IMR-90 (cell line): ENCODE data around the gene NRARP. TPM values are rescaled to one million over a fixed set of nuclear protein-coding genes. Genes with fewer than 3 reads are reported as not detected.

ENCODE experiments used
- ATAC-seq: fragments of 200-7000 bp; cut with Tn5 transposase; 2 replicates; pipeline ENCODE4 v1.9.1; 2020; ENCODE audit warnings: low read depth, mild to moderate bottlenecking, moderate library complexity
- BruUV-seq: library from RNA; stranded (reverse); fragments of 400-500 nt; replicated peaks from 2 replicates; lab custom pipeline; 2021; lab: Mats Ljungman, UMichigan
- CTCF ChIA-PET: fragments of 300-600 bp; formaldehyde crosslinking; extraction: SDS; loops from one replicate; lab custom pipeline; 2021; ENCODE audit warnings: antibody characterized with exemption; lab: Yijun Ruan, JAX
- POLR2A ChIA-PET: fragments of 300-600 bp; sonication (Branson Sonifier 250); formaldehyde crosslinking; loops from one replicate; lab custom pipeline; 2022; ENCODE audit warnings: antibody characterized with exemption; ENCODE audit not compliant: unreplicated experiment; lab: Charles Lee
- DNase-seq: peaks from one replicate; pipeline ENCODE4 v3.0.0; 2013
- H2AFZ ChIP-seq: replicated peaks from 2 replicates; pipeline ENCODE3; 2013; ENCODE audit warnings: low read length, mild to moderate bottlenecking; ENCODE audit not compliant: poor library complexity
- H2AK5ac ChIP-seq: 2 replicates; pipeline ENCODE4 v1.6.1; 2013; ENCODE audit warnings: low read depth, low read length, inconsistent platforms
- H2AK9ac ChIP-seq: replicated peaks from 2 replicates; pipeline ENCODE3; 2013; ENCODE audit warnings: mild to moderate bottlenecking, low read depth, low read length, moderate library complexity; ENCODE audit not compliant: poor library complexity
- H2BK120ac ChIP-seq: 2 replicates; pipeline ENCODE4 v1.6.1; 2013; ENCODE audit warnings: low read depth, low read length, inconsistent platforms
- H2BK15ac ChIP-seq: 3 replicates; pipeline ENCODE4 v1.6.1; 2013; ENCODE audit warnings: low read depth, low read length, inconsistent platforms
- H2BK20ac ChIP-seq: 2 replicates; pipeline ENCODE4 v1.6.1; 2013; ENCODE audit warnings: low read depth, mild to moderate bottlenecking, inconsistent platforms, low read length, moderate library complexity
- H2BK5ac ChIP-seq: 2 replicates; pipeline ENCODE4 v1.6.1; 2013; ENCODE audit warnings: mild to moderate bottlenecking, low read depth, low read length, inconsistent platforms; ENCODE audit not compliant: poor library complexity, severe bottlenecking
- H3K14ac ChIP-seq: replicated peaks from 2 replicates; pipeline ENCODE4 v1.6.1; 2013; ENCODE audit warnings: low read depth, low read length, inconsistent platforms
- H3K18ac ChIP-seq: 2 replicates; pipeline ENCODE4 v1.6.1; 2013; ENCODE audit warnings: low read depth, low read length, control low read depth
- H3K23ac ChIP-seq: 2 replicates; pipeline ENCODE4 v1.6.1; 2013; ENCODE audit warnings: low read depth, low read length, inconsistent platforms
- H3K27ac ChIP-seq: 2 replicates; pipeline ENCODE4 v1.5.1; 2013; ENCODE audit warnings: mild to moderate bottlenecking, control low read depth, low read length; ENCODE audit not compliant: insufficient read depth
- H3K27me3 ChIP-seq: 2 replicates; pipeline ENCODE4 v1.6.1; 2013; ENCODE audit warnings: low read length; ENCODE audit not compliant: control insufficient read depth, insufficient read depth
- H3K36me3 ChIP-seq: 2 replicates; pipeline ENCODE4 v1.6.1; 2013; ENCODE audit warnings: low read length, mixed read lengths; ENCODE audit not compliant: control insufficient read depth, insufficient read depth
- H3K4ac ChIP-seq: 2 replicates; pipeline ENCODE4 v1.6.1; 2013; ENCODE audit warnings: low read depth, low read length, inconsistent platforms
- H3K4me1 ChIP-seq: 2 replicates; pipeline ENCODE4 v1.6.1; 2013; ENCODE audit warnings: low read length, mixed read lengths; ENCODE audit not compliant: control insufficient read depth, insufficient read depth
- H3K4me2 ChIP-seq: 2 replicates; pipeline ENCODE4 v1.6.1; 2013; ENCODE audit warnings: low read depth, mild to moderate bottlenecking, control low read depth, low read length, moderate library complexity
- H3K4me3 ChIP-seq: 2 replicates; pipeline ENCODE4 v1.5.1; 2013; ENCODE audit warnings: low read depth, mild to moderate bottlenecking, control low read depth, low read length, moderate library complexity; ENCODE audit not compliant: insufficient read depth
- H3K56ac ChIP-seq: 2 replicates; pipeline ENCODE4 v1.6.1; 2013; ENCODE audit warnings: low read length, inconsistent platforms; ENCODE audit not compliant: insufficient read depth; ENCODE audit errors: extremely low read depth
- H3K79me1 ChIP-seq, 2 experiments: 2 replicates each; pipeline ENCODE4 v1.6.1; 2013; ENCODE audit warnings: low read length in 2 of 2, inconsistent platforms in 1 of 2, low read depth in 1 of 2
- H3K9ac ChIP-seq: 2 replicates; pipeline ENCODE4 v1.6.1; 2013; ENCODE audit warnings: low read depth, low read length, control low read depth
- H3K9me1 ChIP-seq: 2 replicates; pipeline ENCODE4 v1.6.1; 2013; ENCODE audit warnings: low read length, inconsistent platforms; ENCODE audit not compliant: insufficient read depth
- H3K9me3 ChIP-seq: 2 replicates; pipeline ENCODE4 v1.6.1; 2013; ENCODE audit warnings: low read length; ENCODE audit not compliant: control insufficient read depth, insufficient read depth
- H4K20me1 ChIP-seq: 2 replicates; pipeline ENCODE4 v1.6.1; 2013; ENCODE audit warnings: low read length, inconsistent platforms; ENCODE audit not compliant: insufficient read depth
- H4K5ac ChIP-seq: 2 replicates; pipeline ENCODE4 v1.6.1; 2013; ENCODE audit warnings: mild to moderate bottlenecking, low read depth, low read length, control low read depth
- H4K8ac ChIP-seq, 2 experiments: 2 replicates each; pipeline ENCODE4 v1.6.1; 2013; ENCODE audit warnings: low read depth in 2 of 2, low read length in 2 of 2, control low read depth in 1 of 2, inconsistent platforms in 1 of 2
- H4K91ac ChIP-seq: 2 replicates; pipeline ENCODE4 v1.6.1; 2013; ENCODE audit warnings: low read depth, low read length, inconsistent platforms; ENCODE audit not compliant: insufficient read depth
- CHD1 ChIP-seq: IDR thresholded peaks from 2 replicates; pipeline ENCODE4 v1.6.1; 2012; ENCODE audit warnings: low read depth, low read length, improper control_type of control experiment
- CTCF ChIP-seq: conservative IDR thresholded peaks from 2 replicates; pipeline ENCODE4 v1.5.1; 2012; ENCODE audit warnings: mild to moderate bottlenecking, low read depth, low read length, improper control_type of control experiment
- ELK1 ChIP-seq: fragments of 150-350 bp; IDR thresholded peaks from 2 replicates; pipeline ENCODE4 v1.6.1; 2016; ENCODE audit warnings: low read depth, mild to moderate bottlenecking, low read length, moderate library complexity, borderline replicate concordance
- MAZ ChIP-seq: IDR thresholded peaks from 2 replicates; pipeline ENCODE4 v1.6.1; 2012; ENCODE audit warnings: low read depth, mild to moderate bottlenecking, low read length, improper control_type of control experiment, moderate library complexity, borderline replicate concordance
- RFX5 ChIP-seq: IDR thresholded peaks from 2 replicates; pipeline ENCODE4 v1.8.0; 2012; ENCODE audit warnings: low read depth, mild to moderate bottlenecking, low read length, moderate library complexity
- SMC3 ChIP-seq: fragments of 150-350 bp; IDR thresholded peaks from 2 replicates; pipeline ENCODE4 v1.6.1; 2016; ENCODE audit warnings: low read depth, mild to moderate bottlenecking, antibody characterized with exemption, low read length, moderate library complexity
- USF2 ChIP-seq: fragments of 150-350 bp; IDR thresholded peaks from 2 replicates; pipeline ENCODE4 v1.6.1; 2017; ENCODE audit warnings: mild to moderate bottlenecking, antibody characterized with exemption, low read length, low read depth
- WGBS, 2 experiments: methylation state at CpG; one replicate each; pipeline versions ENCODE4 v1.1.5 to v1.1.7; 2013; ENCODE audit warnings: missing lambda C conversion rate in 2 of 2; ENCODE audit not compliant: insufficient read length in 1 of 2; ENCODE audit errors: extremely low coverage in 2 of 2; 5-methylcytosine and 5-hydroxymethylcytosine counted together
- dilution Hi-C: fragments of 300-500 bp; cut with HindIII; formaldehyde crosslinking; loops from one replicate; pipeline ENCODE4 v1.14.3; 2018; ENCODE audit warnings: low sequenced_read_pairs; ENCODE audit not compliant: unreplicated experiment
- in situ Hi-C: fragments of 300-500 bp; cut with MboI; formaldehyde crosslinking; loops from 3 replicates; pipeline ENCODE4 v1.14.3; 2019; ENCODE audit warnings: low sequenced_read_pairs, inconsistent platforms, mixed read lengths
- intact Hi-C: fragments of 100-400 bp; cut with micrococcal nuclease; formaldehyde crosslinking; loops from 2 replicates; pipeline ENCODE4 v1.10.0; 2022
- polyA plus RNA-seq, 3 experiments: library from polyadenylated mRNA; depleted of rRNA; stranded (reverse); fragments of >200 nt; gene quantifications; 2 replicates each; pipeline ENCODE4 v1.2.3, GENCODE V29; 2012; ENCODE audit warnings: low replicate concordance in 1 of 3
- total RNA-seq: library from RNA; depleted of rRNA; stranded (reverse); fragments of >200 nt; gene quantifications from 2 replicates; pipeline ENCODE4 v1.2.3, GENCODE V29; 2012

Gene NRARP
- total and polyA plus RNA-seq, 2 of the 4 experiments (the other 2 are of a cell fraction): 0.15 TPM; not detected in 1

- H3K56ac ChIP-seq: no peak overlapping the region
- H2BK20ac ChIP-seq: no peak overlapping the region
- intact Hi-C loops (no loop called here), in situ Hi-C loops (no loop called here), dilution Hi-C loops (no loop called here)
- no peak overlapping the region for H3K9ac ChIP-seq
- H2BK120ac ChIP-seq: no peak overlapping the region
- no peak overlapping the region for H2BK5ac ChIP-seq
- H3K27me3 ChIP-seq: no peaks in the 10 kb centered on the region; the same call in 1 of the 2 replicates
- no peaks in the 10 kb centered on the region for H3K4me1 ChIP-seq
- H3K4ac ChIP-seq: no peak overlapping the region
- no peaks in the 10 kb centered on the region for H4K20me1 ChIP-seq
- no peak overlapping the region for H3K14ac ChIP-seq
- BruUV-seq: no TSS peak
- H3K9me1 ChIP-seq: no peaks in the 10 kb centered on the region
- no peak for ATAC-seq
- H3K18ac ChIP-seq: no peak overlapping the region
- no peaks in the 10 kb centered on the region; the same call in 1 of the 2 replicates for H3K9me3 ChIP-seq
- no peak overlapping the region for H3K23ac ChIP-seq
- WGBS, 2 experiments: 78% methylated on average over 8 of the region's 12 CpGs; no CpG with 5 or more reads in 1 of the 2 experiments
- H2AK5ac ChIP-seq: no peak overlapping the region
- no peaks in the 10 kb centered on the region for H3K79me1 ChIP-seq
- no peak overlapping the region for H3K4me3 ChIP-seq
- no peak overlapping the region for H4K91ac ChIP-seq
- ChIA-PET CTCF (no interaction called here), POLR2A (no interaction called here)
- H3K36me3 ChIP-seq: no peaks in the 10 kb centered on the region
- no peak overlapping the region for H3K4me2 ChIP-seq
- H2BK15ac ChIP-seq: no peak overlapping the region
- DNase-seq: no peak
- TF ChIP-seq CTCF: no peak
- TF ChIP-seq MAZ: no peak
- TF ChIP-seq CHD1: no peak
- no peak for TF ChIP-seq RFX5
- TF ChIP-seq USF2: no peak
- TF ChIP-seq ELK1: no peak
- TF ChIP-seq SMC3: no peak
- no peak overlapping the region for H2AFZ ChIP-seq
- H4K8ac ChIP-seq: no peak overlapping the region
- no peak overlapping the region for H3K27ac ChIP-seq
- H2AK9ac ChIP-seq: no peak overlapping the region
- no peak overlapping the region for H4K5ac ChIP-seq
Measured at GRCh38 chr9:137325799-137326198, 23.7 kb upstream of the NRARP start.
